ENCODE measurements around the gene FSD1.

- TF ChIP-seq, protein P1, sequence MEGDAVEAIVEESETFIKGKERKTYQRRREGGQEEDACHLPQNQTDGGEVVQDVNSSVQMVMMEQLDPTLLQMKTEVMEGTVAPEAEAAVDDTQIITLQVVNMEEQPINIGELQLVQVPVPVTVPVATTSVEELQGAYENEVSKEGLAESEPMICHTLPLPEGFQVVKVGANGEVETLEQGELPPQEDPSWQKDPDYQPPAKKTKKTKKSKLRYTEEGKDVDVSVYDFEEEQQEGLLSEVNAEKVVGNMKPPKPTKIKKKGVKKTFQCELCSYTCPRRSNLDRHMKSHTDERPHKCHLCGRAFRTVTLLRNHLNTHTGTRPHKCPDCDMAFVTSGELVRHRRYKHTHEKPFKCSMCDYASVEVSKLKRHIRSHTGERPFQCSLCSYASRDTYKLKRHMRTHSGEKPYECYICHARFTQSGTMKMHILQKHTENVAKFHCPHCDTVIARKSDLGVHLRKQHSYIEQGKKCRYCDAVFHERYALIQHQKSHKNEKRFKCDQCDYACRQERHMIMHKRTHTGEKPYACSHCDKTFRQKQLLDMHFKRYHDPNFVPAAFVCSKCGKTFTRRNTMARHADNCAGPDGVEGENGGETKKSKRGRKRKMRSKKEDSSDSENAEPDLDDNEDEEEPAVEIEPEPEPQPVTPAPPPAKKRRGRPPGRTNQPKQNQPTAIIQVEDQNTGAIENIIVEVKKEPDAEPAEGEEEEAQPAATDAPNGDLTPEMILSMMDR (IDR thresholded peaks at IDR 0.05), result no peak
- TF ChIP-seq POLR2A (IDR thresholded peaks at IDR 0.05) (no peak), POLR2AphosphoS5 (IDR thresholded peaks at IDR 0.05) (no peak)
Observed at GRCh38 chr19:4318460-4318859, 14.1 kb downstream of the FSD1 start.

All from prostate gland (tissue), 2 donors.